Stimulated activated CD4-positive, alpha-beta T cell treated with anti-CD3 and anti-CD28 coated beads, Interleukin-15, amount 100 ng/mL, for 1 hour (primary cell): Measurements from ENCODE around the gene FBN3.
"Not testable (repeated sequence)": the region's sequence is repeated elsewhere in the genome, so short reads cannot be mapped to it uniquely, and the experiment has no call there.

Source experiments
- DNase-seq, 2 donors: peaks; one replicate each; pipeline ENCODE4 v3.0.0-alpha.2; 2020; ENCODE audit warnings: low read depth in 1 of 2, low spot score in 1 of 2

The FBN3 gene

DNA sequence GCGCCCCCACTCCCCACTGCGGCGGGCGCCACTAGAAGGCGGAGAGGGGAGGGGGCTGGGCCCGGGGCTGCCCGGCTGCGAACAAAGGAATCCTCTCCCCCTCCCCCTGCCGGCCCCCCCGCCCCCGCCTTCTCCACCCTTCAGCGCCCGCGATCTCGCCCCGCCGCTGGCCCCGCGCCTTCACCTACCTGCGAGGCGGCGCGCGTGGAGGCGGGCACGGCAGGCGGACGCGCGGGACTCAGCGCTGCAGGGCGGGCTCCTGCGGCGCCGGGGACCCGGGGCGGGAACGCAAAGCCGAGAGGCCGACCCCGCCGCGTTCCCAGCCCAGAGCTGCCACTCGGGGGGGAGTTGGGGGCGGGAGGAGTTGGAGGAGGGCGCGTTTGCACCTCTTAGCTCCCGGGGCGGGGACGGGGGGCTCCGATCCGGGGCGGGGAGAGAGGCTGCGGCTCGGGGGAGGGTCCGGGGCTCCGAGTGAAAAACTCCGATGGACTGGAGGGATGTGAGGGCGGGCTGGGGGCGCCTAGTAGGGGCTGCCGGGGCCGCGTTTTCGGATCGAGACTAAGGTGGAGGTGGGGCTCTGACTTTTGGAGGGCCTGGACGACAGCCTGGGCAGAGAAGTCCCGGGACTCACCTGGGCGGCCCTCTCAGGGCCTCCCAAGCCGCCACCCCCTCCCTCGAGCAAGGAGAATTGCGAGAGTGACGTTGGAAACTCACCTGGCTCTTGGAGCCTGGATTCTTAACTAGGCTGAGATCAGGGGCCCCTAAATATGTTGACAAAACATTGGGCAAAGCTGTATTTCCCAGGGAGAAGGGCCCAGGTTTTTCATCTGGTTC, at the start of gene FBN3:
Gene FBN3, minus strand, starts transcription at position 332 of the 834 bp plus-strand sequence. CDS start 2,112 bp downstream, outside the sequence.
- DNase-seq, result no peak

DNA sequence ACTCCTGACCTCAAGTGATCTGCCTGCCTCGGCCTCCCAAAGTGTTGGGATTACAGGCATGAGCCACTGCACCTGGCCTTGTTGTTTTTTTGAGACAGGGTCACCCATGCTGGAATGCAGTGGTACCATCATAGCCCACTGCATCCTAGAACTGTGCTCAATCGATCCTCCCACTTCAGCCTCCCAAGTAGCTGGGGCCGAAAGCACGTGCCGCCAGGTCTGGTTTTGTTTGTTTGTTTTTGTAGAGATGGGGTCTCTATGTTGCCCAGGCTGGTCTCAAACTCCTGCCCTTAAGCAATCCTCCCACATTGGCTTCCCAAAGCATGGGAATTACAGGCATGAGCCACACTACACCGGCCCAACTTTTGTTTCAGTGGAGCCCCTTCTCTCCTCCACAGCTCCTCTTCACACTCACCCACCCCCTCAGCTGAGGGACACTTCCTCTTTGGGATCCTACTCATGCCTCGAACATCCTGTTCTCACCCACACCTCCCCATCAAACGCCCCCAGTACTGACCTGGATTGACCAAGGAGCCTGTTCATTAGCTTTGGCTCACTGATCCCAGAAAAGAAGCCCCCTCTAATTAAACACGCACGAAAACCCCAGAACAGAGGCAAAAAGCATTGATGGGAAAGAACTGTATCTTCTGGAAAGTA, 47.0 kb upstream of the FBN3 start:
- no peak for DNase-seq

DNA sequence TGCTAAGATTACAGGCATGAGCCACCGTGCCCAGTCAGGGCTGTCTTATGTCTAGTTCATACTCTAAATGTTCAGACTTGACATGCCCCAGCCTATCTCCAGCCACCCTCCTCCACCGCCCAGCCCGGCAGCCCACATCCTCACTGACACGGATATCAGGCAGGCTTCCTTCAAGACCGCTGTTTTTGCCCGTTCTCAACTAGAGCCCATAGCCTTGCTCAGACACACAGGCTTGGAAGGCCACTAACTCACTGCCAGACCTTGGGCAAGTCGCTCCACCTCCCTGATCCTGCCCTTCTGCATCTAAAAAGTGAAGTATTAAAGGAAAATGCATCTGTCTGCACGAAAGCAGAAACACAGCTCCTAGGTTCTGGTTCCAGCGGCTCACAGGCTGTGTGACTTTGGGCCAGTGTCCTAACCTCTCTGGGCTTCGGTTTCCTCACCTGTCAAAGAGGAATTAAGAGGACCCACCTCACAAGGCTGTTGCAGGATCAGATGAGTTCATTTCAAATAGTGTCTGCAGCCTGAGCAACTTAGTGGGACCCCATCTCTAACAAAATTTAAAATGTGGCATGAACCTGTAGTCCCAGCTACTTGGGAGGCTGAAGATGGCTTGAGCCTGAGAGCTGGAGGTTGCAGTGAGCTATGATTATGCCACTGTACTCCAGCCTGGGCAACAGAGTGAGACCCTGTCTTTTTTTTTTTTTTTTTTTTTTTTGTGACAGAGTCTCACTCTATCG, 45.3 kb upstream of the FBN3 start:
- no peak for DNase-seq

DNA sequence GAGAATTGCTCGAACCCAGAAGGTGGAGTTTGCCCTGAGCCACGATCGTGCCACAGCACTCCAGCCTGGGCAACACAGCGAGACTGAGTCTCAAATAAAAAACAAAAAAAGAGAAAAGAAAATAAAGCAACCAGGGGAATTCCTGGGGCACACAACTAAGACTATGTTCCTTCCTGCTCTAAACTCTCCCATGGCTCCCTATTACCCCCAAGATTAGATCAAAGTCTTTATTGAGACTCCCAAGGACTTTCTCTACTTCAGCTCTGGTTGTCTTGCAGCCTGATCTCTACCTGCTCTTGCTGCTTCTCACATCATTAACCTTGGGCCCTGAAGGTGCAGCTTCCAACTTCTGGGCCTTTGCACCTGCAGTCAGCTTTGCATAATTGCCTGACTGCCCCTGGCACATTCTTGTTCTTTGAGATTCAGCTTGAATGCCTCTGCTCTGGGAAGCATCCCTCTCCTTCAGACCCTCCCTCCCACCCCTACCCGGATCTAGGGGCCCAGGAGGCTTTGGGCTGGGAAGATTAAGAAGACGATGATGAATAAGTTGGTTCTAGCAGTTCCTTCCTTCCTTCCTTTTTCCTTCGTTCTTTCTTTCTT, 42.9 kb upstream of the FBN3 start:
- DNase-seq, result no peak

- no peak for DNase-seq
Measured at GRCh38 chr19:8185343-8186068, 36.1 kb upstream of the FBN3 start.

- no peak for DNase-seq
Measured at GRCh38 chr19:8184274-8184673, 34.9 kb upstream of the FBN3 start.

- no peak for DNase-seq
Measured at GRCh38 chr19:8180018-8180417, 30.6 kb upstream of the FBN3 start.

DNA sequence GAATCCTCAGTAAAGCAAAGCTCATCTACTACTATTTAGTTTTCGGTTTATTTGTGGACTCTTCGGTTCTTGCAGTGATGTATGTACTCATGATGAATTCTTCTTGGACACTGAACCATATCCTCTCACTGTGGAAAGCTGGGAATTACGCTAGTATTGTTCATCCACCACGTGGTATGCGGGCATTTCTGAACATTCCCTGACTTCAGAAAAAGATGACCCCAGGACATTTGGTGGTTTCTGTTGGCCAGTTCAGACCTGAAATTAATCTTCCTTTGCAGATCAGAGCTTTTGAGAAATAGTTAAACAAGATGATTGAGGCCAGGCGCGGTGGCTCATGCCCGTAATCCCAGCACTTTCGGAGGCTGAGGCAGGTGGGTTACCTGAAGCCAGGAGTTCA, 25.3 kb upstream of the FBN3 start:
- no peak for DNase-seq

DNA sequence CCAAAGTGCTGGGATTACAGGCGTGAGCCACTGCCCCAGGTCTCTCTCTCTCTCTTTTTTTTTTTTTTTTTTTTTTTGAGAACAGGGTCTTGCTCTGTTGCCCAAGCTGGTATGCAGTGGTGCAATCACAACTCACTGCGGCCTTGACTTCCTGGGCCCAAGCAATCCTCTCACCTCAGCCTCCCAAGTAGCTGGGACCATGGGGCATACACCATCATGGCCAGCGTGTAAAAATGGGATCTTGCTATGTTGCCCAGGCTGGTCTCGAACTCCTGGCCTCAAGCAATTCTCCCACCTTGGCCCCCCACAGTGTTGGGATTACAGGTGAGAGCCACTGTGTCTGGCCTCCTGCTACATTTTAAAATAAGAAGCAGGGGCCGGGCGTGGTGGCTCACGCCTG, 19.1 kb upstream of the FBN3 start:
- DNase-seq, result no peak

DNA sequence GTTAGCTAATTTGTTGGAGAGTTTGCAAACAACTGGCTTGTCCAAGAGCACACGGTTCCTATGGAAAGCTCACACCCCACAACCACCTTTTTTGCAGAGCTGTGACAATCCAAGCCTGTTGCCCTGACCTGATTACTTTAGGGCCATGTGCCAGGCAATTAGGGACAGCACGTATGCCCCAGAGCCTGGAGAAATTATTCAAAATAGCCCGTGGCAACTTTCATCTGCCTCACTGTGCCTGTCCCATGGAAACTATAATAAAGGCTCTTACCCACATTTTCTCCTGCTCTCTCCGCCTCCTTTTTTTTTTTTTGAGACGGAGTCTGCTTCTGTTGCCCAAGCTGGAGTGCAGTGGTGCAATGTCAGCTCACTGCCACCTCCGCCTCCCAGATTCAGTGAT, 18.6 kb upstream of the FBN3 start:
- no peak for DNase-seq

DNA sequence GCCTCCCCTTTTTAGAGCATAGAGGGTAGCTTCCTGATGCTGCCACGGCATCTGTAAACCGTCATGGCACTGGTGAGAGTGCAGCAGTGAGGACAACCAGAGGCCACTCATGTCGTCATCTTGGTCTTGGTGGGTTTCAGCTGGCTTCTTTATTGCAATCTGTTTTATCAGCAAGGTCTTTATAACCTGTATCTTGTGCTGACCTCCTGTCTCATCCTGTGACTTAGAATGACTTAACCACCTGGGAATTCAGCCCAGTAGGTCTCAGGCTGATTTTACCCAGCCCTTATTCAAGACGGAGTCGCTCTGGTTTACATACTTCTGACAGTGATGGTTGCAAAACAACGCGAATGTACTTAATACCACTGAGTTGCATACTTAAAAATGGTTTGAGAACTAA, 14.4 kb upstream of the FBN3 start:
- no peak for DNase-seq

DNA sequence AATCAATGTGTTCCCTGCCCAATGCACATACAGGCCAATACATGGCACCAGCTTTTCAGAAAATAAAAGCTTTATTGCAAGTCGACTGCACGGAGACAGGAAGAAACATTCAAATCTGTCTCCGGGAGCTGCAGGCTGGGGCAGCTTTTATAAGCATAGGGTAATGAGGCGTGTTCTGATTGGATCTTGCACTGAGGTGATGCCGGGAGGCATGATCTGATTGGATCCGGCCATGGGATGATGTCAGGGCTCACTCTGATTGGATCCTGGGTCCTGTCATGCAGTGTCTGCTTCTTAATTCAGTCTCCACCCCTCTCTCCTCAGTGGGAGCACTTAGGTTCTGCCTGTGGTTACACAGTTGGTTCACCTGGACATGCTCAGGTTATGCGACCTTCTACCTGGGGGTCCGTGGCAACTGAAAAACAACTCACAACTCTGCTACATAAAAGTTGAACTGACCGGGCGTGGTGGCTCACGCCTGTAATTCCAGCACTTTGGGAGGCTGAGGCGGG, 11.8 kb upstream of the FBN3 start:
- DNase-seq, result no peak

- not testable (repeated sequence) for DNase-seq
Measured at GRCh38 chr19:8159322-8159721, 9.9 kb upstream of the FBN3 start.

DNA sequence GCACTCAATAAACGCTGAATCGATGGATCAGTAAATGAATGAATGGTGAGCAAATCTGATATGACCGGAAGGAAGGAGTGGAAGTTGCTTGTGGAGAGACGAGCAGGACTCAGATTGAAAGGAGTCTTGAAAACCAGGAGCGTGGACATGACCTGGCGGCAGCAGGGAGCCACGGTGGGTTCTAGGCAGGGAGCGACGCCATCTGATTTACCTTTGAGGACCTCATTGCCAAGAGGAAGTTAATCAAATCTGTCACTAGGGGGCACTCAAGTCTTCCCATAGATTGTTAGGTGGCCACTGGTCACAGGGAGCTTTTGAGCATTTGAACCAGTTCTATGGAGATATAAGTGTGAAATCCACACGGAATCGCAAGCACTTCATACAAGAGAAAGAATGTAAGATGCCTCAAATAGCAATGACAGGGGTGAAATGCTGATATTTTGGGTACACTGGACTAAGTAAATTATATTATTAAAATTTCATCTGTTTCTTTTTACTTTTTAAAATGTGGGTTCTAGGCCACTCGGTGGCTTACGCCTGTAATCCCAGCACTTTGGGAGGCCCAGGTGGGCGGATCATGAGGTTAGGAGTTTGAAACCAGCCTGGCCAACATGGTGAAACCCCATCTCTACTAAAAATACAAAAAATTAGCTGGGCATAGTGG, 9.2 kb upstream of the FBN3 start:
- DNase-seq, result no peak

GRCh38 chr19:8155318-8155717, 5.9 kb upstream of the FBN3 start:
- DNase-seq, result no peak

DNA sequence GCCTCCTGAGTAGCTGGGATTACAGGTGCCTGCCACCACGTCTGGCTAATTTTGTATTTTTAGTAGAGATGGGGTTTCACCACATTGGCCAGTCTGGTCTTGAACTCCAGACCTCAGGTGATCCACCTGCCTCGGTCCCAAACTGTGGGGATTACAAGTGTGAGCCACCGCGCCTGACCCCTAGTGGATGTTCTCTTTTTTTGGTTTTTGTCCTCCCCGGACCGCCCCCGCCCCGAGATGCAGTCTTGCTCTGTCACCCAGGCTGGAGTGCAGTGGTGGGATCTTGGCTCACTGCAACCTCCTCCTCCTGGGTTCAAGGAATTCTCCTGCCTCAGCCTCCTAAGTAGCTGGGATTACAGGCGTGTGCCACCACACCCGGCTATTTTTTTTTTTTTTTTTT, 4.6 kb upstream of the FBN3 start:
- not testable (repeated sequence) for DNase-seq

GRCh38 chr19:8151767-8152035, 2.3 kb upstream of the FBN3 start:
- DNase-seq, result no peak

- DNase-seq, result no peak
Measured at GRCh38 chr19:8150998-8151766, 1.8 kb upstream of the FBN3 start.

GRCh38 chr19:8150178-8150865, 930 bp upstream of the FBN3 start:
- DNase-seq, result no peak
